Choroid plexus epithelial cell (primary cell): ENCODE data around the gene EMX2.

ENCODE experiments used
- DNase-seq: peaks from one replicate; pipeline ENCODE4 v3.0.0-alpha.2; 2010; ENCODE audit warnings: low read depth
- H3K4me3 ChIP-seq: 2 replicates; pipeline ENCODE4 v1.5.1; 2011; ENCODE audit warnings: low read depth, mild to moderate bottlenecking, control low read depth, low read length, moderate library complexity
- TF ChIP-seq, protein P1 (sequence below): conservative IDR thresholded peaks from 2 replicates; pipeline ENCODE4 v1.5.1; 2011; ENCODE audit warnings: low read depth, mild to moderate bottlenecking, control low read depth, inconsistent platforms, low read length, moderate library complexity

The EMX2 gene

GRCh38 chr10:117540640-117541404 lies 1.7 kb upstream of the EMX2 start:
- TF ChIP-seq, protein P1, sequence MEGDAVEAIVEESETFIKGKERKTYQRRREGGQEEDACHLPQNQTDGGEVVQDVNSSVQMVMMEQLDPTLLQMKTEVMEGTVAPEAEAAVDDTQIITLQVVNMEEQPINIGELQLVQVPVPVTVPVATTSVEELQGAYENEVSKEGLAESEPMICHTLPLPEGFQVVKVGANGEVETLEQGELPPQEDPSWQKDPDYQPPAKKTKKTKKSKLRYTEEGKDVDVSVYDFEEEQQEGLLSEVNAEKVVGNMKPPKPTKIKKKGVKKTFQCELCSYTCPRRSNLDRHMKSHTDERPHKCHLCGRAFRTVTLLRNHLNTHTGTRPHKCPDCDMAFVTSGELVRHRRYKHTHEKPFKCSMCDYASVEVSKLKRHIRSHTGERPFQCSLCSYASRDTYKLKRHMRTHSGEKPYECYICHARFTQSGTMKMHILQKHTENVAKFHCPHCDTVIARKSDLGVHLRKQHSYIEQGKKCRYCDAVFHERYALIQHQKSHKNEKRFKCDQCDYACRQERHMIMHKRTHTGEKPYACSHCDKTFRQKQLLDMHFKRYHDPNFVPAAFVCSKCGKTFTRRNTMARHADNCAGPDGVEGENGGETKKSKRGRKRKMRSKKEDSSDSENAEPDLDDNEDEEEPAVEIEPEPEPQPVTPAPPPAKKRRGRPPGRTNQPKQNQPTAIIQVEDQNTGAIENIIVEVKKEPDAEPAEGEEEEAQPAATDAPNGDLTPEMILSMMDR: no peak
- H3K4me3 ChIP-seq: peak overlapping the region; percentile 65
- no peak for DNase-seq

- TF ChIP-seq, protein P1: no peak
- peak overlapping the region; percentile 65 for H3K4me3 ChIP-seq
- DNase-seq: peak; percentile 85
Measured at GRCh38 chr10:117541405-117541908, 1.1 kb upstream of the EMX2 start.

GRCh38 chr10:117541909-117542705 lies 439 bp upstream of the EMX2 start:
- TF ChIP-seq, protein P1: no peak
- peak overlapping the region; percentile 65 for H3K4me3 ChIP-seq
- peak; percentile 90 for DNase-seq

- TF ChIP-seq, protein P1: peak; percentile 21
- DNase-seq: no peak
- H3K4me3 ChIP-seq: peak overlapping the region; percentile 65
Measured at GRCh38 chr10:117543225-117544003, 868 bp downstream of the EMX2 start.

- TF ChIP-seq, protein P1: no peak
- no peak for DNase-seq
- H3K4me3 ChIP-seq: peak overlapping the region; percentile 65
Measured at GRCh38 chr10:117544004-117544701, 1.6 kb downstream of the EMX2 start.

DNA sequence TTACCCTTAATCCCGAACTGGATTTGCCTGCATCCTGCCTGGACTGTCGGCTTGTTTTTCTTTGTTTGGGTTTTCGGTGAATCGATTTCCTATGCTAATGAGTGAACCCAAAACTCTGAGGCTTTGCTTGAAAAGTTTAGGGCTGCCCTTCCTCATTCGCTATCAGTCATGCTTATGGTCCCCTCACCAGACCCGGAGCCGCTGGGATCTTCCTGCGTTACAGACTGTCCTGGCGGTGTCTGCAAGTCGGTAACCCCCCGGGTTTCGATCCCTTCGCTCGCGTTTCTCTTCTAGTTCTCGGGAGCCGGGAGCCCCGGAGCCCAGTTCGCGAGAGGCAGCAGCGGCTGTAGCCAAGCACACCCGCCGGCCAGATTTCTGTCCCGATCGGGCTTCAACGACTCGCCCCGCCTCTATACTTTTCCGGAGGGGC lies 2.2 kb downstream of the EMX2 start:
- H3K4me3 ChIP-seq: peak overlapping the region; percentile 65
- TF ChIP-seq, protein P1: no peak
- no peak for DNase-seq
